Smooth muscle cell (in vitro differentiated cells): ENCODE data around the gene ZNF805. TPM values are rescaled to one million over a fixed set of nuclear protein-coding genes. Genes with fewer than 3 reads are reported as not detected.
A peak's percentile ranks its signal among the peaks of the same experiment; 100 is the strongest.

Experiments used
- DNase-seq: peaks from one replicate; lab custom pipeline; 2025; ENCODE audit not compliant: unreplicated experiment; lab: John Stamatoyannopoulos, UW
- H2AFZ ChIP-seq: fragments of 200-600 bp; sonication (generic); 2 replicates; pipeline ENCODE4 v1.6.0; 2016; ENCODE audit warnings: antibody characterized with exemption, low read depth, mild to moderate bottlenecking
- H3F3A ChIP-seq: fragments of 200-600 bp; sonication (generic); 2 replicates; pipeline ENCODE4 v1.6.0; 2017; ENCODE audit warnings: antibody characterized with exemption, low read depth
- H3K27ac ChIP-seq: fragments of 200-600 bp; sonication (generic); 2 replicates; pipeline ENCODE4 v1.5.1; 2016; ENCODE audit warnings: low read depth, mild to moderate bottlenecking
- H3K27me3 ChIP-seq: fragments of 200-600 bp; sonication (generic); 2 replicates; pipeline ENCODE4 v1.6.1; 2016; ENCODE audit warnings: low read depth, mild to moderate bottlenecking
- H3K36me3 ChIP-seq: fragments of 200-600 bp; sonication (generic); 2 replicates; pipeline ENCODE4 v1.5.1; 2016; ENCODE audit warnings: low read depth
- H3K4me1 ChIP-seq: fragments of 200-600 bp; sonication (generic); 2 replicates; pipeline ENCODE4 v1.5.1; 2016; ENCODE audit warnings: low read depth
- H3K4me2 ChIP-seq: fragments of 200-600 bp; sonication (generic); 2 replicates; pipeline ENCODE4 v1.6.0; 2016; ENCODE audit warnings: mild to moderate bottlenecking
- H3K4me3 ChIP-seq: fragments of 200-600 bp; sonication (generic); 2 replicates; pipeline ENCODE4 v1.5.1; 2016; ENCODE audit warnings: mild to moderate bottlenecking
- H3K79me2 ChIP-seq: fragments of 200-600 bp; sonication (generic); 2 replicates; pipeline ENCODE4 v1.6.0; 2016; ENCODE audit warnings: low read depth, mild to moderate bottlenecking
- H3K9ac ChIP-seq: fragments of 200-600 bp; sonication (generic); 2 replicates; pipeline ENCODE4 v1.6.0; 2016; ENCODE audit warnings: low read depth
- H3K9me3 ChIP-seq: fragments of 200-600 bp; sonication (generic); replicated peaks from 2 replicates; pipeline ENCODE4 v1.5.1; 2016; ENCODE audit warnings: low read depth
- H4K20me1 ChIP-seq: fragments of 200-600 bp; sonication (generic); 2 replicates; pipeline ENCODE4 v1.6.0; 2016; ENCODE audit warnings: low read depth
- CTCF ChIP-seq: fragments of 200-600 bp; sonication (generic); IDR thresholded peaks from 2 replicates; pipeline ENCODE4 v1.5.1; 2017; ENCODE audit warnings: borderline replicate concordance, mild to moderate bottlenecking, antibody characterized with exemption; ENCODE audit not compliant: insufficient read depth, poor library complexity, severe bottlenecking
- WGBS: methylation state at CpG from one replicate; pipeline ENCODE4 v1.1.7; 2016; ENCODE audit warnings: low lambda C conversion rate; 5-methylcytosine and 5-hydroxymethylcytosine counted together
- polyA plus RNA-seq: library from polyadenylated mRNA; unstranded; fragments of >200 nt; fragmentation: Nextera tagmentation; extraction: Ambion mirVana; gene quantifications from 2 replicates; pipeline ENCODE4 v1.2.1, GENCODE V29; 2016
- total RNA-seq: library from RNA; depleted of rRNA; stranded (reverse); fragments of >200 nt; gene quantifications from 2 replicates; pipeline ENCODE4 v1.2.3, GENCODE V29; 2014

Gene ZNF805
- total and polyA plus RNA-seq, 2 experiments from 2014 or later = 5.6 to 28.9 TPM

- peaks cover 66% of the 10 kb centered on the region for H4K20me1 ChIP-seq
- DNase-seq = no peak
- H3K4me2 ChIP-seq = peak overlapping the region; percentile 99
- H3K4me1 ChIP-seq = peaks cover 4% of the 10 kb centered on the region
- TF ChIP-seq CTCF = no peak
- peak overlapping the region; percentile 98 for H3K9ac ChIP-seq
- 84% methylated on average over 5 of the region's 5 CpGs for WGBS
- peak overlapping the region; percentile 88 for H3K4me3 ChIP-seq
- H3K79me2 ChIP-seq = peaks cover 68% of the 10 kb centered on the region
- H3K9me3 ChIP-seq = no peaks in the 10 kb centered on the region
- no peaks in the 10 kb centered on the region for H3K27me3 ChIP-seq
- peaks cover 22% of the 10 kb centered on the region for H3F3A ChIP-seq
- no peak overlapping the region for H2AFZ ChIP-seq
- H3K27ac ChIP-seq = peak overlapping the region; percentile 99
- peaks cover 16% of the 10 kb centered on the region for H3K36me3 ChIP-seq
These were observed 41.7 kb downstream of the ZNF805 start for GRCh38 chr19:57282011-57282643.

- H3K36me3 ChIP-seq = peaks cover 65% of the 10 kb centered on the region
- no peak overlapping the region for H3K9ac ChIP-seq
- H3K27me3 ChIP-seq = no peaks in the 10 kb centered on the region
- H3K27ac ChIP-seq = no peak overlapping the region
- no peak overlapping the region for H2AFZ ChIP-seq
- no peak for TF ChIP-seq CTCF
- 100% methylated on average over 4 of the region's 4 CpGs for WGBS
- DNase-seq = no peak
- H3K9me3 ChIP-seq = peaks cover 28% of the 10 kb centered on the region
- peaks cover 23% of the 10 kb centered on the region for H3F3A ChIP-seq
- H3K4me1 ChIP-seq = no peaks in the 10 kb centered on the region
- H3K4me2 ChIP-seq = no peak overlapping the region
- peaks cover 72% of the 10 kb centered on the region for H4K20me1 ChIP-seq
- H3K79me2 ChIP-seq = peaks cover 100% of the 10 kb centered on the region
- no peak overlapping the region for H3K4me3 ChIP-seq
These were observed 47.9 kb downstream of the ZNF805 start for GRCh38 chr19:57288373-57288772.

GRCh38 chr19:57290970-57291369 lies 50.5 kb downstream of the ZNF805 start:
- DNase-seq = no peak
- no peak for TF ChIP-seq CTCF
- H3F3A ChIP-seq = peaks cover 21% of the 10 kb centered on the region
- H3K27me3 ChIP-seq = no peaks in the 10 kb centered on the region
- 98% methylated on average over 11 of the region's 11 CpGs for WGBS
- H3K9ac ChIP-seq = no peak overlapping the region
- no peak overlapping the region for H3K4me3 ChIP-seq
- H3K9me3 ChIP-seq = peaks cover 29% of the 10 kb centered on the region
- no peak overlapping the region for H2AFZ ChIP-seq
- no peaks in the 10 kb centered on the region for H3K4me1 ChIP-seq
- H4K20me1 ChIP-seq = peaks cover 69% of the 10 kb centered on the region
- H3K27ac ChIP-seq = no peak overlapping the region
- H3K79me2 ChIP-seq = peaks cover 100% of the 10 kb centered on the region
- no peak overlapping the region for H3K4me2 ChIP-seq
- H3K36me3 ChIP-seq = peaks cover 80% of the 10 kb centered on the region

- no peak overlapping the region for H3K27ac ChIP-seq
- H3K27me3 ChIP-seq = no peaks in the 10 kb centered on the region
- H3K4me3 ChIP-seq = no peak overlapping the region
- H3K79me2 ChIP-seq = peaks cover 97% of the 10 kb centered on the region
- 91% methylated on average over 1 of the region's 1 CpG for WGBS
- H3K4me1 ChIP-seq = no peaks in the 10 kb centered on the region
- peaks cover 66% of the 10 kb centered on the region for H4K20me1 ChIP-seq
- H2AFZ ChIP-seq = no peak overlapping the region
- no peak for TF ChIP-seq CTCF
- H3K9me3 ChIP-seq = peaks cover 29% of the 10 kb centered on the region
- H3K36me3 ChIP-seq = peaks cover 71% of the 10 kb centered on the region
- no peak overlapping the region for H3K4me2 ChIP-seq
- DNase-seq = no peak
- no peak overlapping the region for H3K9ac ChIP-seq
- H3F3A ChIP-seq = peaks cover 18% of the 10 kb centered on the region
These were observed 52.1 kb downstream of the ZNF805 start for GRCh38 chr19:57292547-57292946.
